ENCODE measurements around the gene TTYH1.

GRCh38 chr19:54458648-54459281 lies 43.5 kb downstream of the TTYH1 start:
- TF ChIP-seq ZNF274 (IDR thresholded peaks at IDR 0.05; ENCODE audit: low read depth, low read length): no peak
- no peak for TF ChIP-seq YY1 (IDR thresholded peaks at IDR 0.05; ENCODE audit: insufficient read depth, insufficient read length)
- no peak for TF ChIP-seq SUZ12 (IDR thresholded peaks at IDR 0.05; ENCODE audit: extremely low read depth, insufficient read depth, insufficient read length)
